CD4-positive, alpha-beta T cell (primary cell): ENCODE data around the gene INPP4B. TPM values are rescaled to one million over a fixed set of nuclear protein-coding genes. Genes with fewer than 3 reads are reported as not detected.

ENCODE experiments used
- ATAC-seq: fragments of 200-7000 bp; cut with Tn5 transposase; one replicate; pipeline ENCODE4 v1.10.0; 2022; ENCODE audit warnings: mild to moderate bottlenecking; ENCODE audit not compliant: poor library complexity
- CTCF ChIA-PET: fragments of 350-600 bp; sonication (Branson Sonifier 250); formaldehyde crosslinking; loops from one replicate; lab custom pipeline; 2021; ENCODE audit warnings: antibody characterized with exemption, inconsistent platforms; lab: Charles Lee
- POLR2A ChIA-PET: fragments of 350-600 bp; sonication (Branson Sonifier 250); formaldehyde crosslinking; loops from one replicate; lab custom pipeline; 2021; ENCODE audit warnings: antibody characterized with exemption, inconsistent platforms; lab: Charles Lee
- DNase-seq, 14 experiments: peaks; one replicate each; pipeline ENCODE4 v3.0.0-alpha.2; 2013 to 2020; ENCODE audit warnings: mixed read lengths in 2 of 14
- H3K27ac ChIP-seq, 2 donors: one replicate each; pipeline versions ENCODE4 v1.5.1 to v1.7.0; 2013; ENCODE audit warnings: low read length in 2 of 2, low read depth in 1 of 2, mild to moderate bottlenecking in 1 of 2
- H3K27me3 ChIP-seq, 2 experiments: 1 replicate in 1 of 2; 2 replicates in 1 of 2; pipeline versions ENCODE4 v1.6.1 to v1.7.0; 2013; ENCODE audit warnings: low read length in 2 of 2, control low read depth in 1 of 2, mild to moderate bottlenecking in 1 of 2, moderate library complexity in 1 of 2; ENCODE audit not compliant: insufficient read depth in 2 of 2, control insufficient read depth in 1 of 2
- H3K36me3 ChIP-seq: one replicate; pipeline ENCODE4 v1.6.1; 2013; ENCODE audit warnings: low read length, control low read depth; ENCODE audit not compliant: insufficient read depth
- H3K4me1 ChIP-seq: one replicate; pipeline ENCODE4 v1.6.1; 2013; ENCODE audit warnings: low read length, control low read depth; ENCODE audit not compliant: insufficient read depth
- H3K4me3 ChIP-seq: one replicate; pipeline ENCODE4 v1.5.1; 2013; ENCODE audit warnings: mild to moderate bottlenecking, low read length, moderate library complexity
- H3K9me3 ChIP-seq, 2 experiments: 1 replicate in 1 of 2; 2 replicates in 1 of 2; pipeline versions ENCODE4 v1.6.1 to v1.7.0; 2013; ENCODE audit warnings: low read length in 2 of 2, mild to moderate bottlenecking in 2 of 2, control low read depth in 1 of 2, moderate library complexity in 1 of 2; ENCODE audit not compliant: control insufficient read depth in 1 of 2, insufficient read depth in 1 of 2
- H3K27ac Mint-ChIP-seq: one replicate; pipeline ENCODE4 v1.8.0; 2020; ENCODE audit warnings: mixed read lengths
- H3K27me3 Mint-ChIP-seq: one replicate; pipeline ENCODE4 v1.8.0; 2021; ENCODE audit warnings: mixed read lengths
- H3K36me3 Mint-ChIP-seq: one replicate; pipeline ENCODE4 v1.8.0; 2021; ENCODE audit warnings: low read depth, mixed read lengths
- H3K4me1 Mint-ChIP-seq: one replicate; pipeline ENCODE4 v1.8.0; 2021; ENCODE audit warnings: low read depth, mixed read lengths
- H3K4me3 Mint-ChIP-seq: one replicate; pipeline ENCODE4 v1.8.0; 2020; ENCODE audit warnings: mild to moderate bottlenecking, mixed read lengths
- H3K9me3 Mint-ChIP-seq: one replicate; pipeline ENCODE4 v1.8.0; 2020; ENCODE audit warnings: mixed read lengths
- intact Hi-C, 2 experiments: fragments of 100-400 bp; cut with DNase I in 1 of 2; cut with micrococcal nuclease in 1 of 2; formaldehyde crosslinking; loops; one replicate each; pipeline versions ENCODE4 v1.15.1 to v1.9.0; 2023 to 2025; cut with DNase I, micrococcal nuclease
- total RNA-seq, 174 experiments: library from RNA in 2 of 174; stranded (reverse) in 2 of 174; gene quantifications; one replicate each; pipeline ENCODE4 v1.2.3 and lab custom pipeline; 2021 to 2026
- TF ChIP-seq, protein P1 (sequence below): fragments of 200-600 bp; IDR thresholded peaks from one replicate; pipeline ENCODE4 v1.8.0; 2022; ENCODE audit warnings: antibody characterized with exemption, mild to moderate bottlenecking

Gene INPP4B
- total RNA-seq, 2 experiments from 2014 or later, result 50.7 to 53.8 TPM

DNA sequence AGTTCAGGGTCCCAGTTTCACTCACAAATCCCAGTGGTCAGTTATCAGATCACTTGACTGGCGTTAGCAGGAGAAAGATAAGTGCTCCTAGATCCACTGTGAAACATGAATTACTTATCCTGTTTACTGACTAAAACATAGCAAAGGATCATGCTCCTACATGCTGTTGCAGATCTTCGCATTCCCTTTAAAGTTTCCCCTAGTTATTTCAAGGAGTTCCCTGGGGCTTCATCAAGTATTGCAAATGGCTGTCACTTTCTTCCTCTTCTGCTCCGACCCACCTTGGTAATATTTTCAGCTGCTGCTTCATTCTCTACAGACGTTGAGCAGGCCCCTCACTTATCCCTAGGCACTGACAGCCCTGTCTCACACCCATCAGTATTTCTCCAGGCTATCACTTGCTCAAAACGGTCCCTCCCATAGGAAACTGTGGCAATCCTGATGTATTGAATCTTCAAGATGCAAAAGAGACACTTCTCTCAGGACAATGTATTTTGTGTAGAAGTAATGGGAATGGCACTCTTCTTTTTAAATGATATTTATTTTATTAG is 466.0 kb downstream of the INPP4B start:
- ATAC-seq, result no peak
- ChIA-PET POLR2A (interaction anchor here (1.2 to 2.8 kb wide), 6 partner anchors 8 to 187 kb away, joined by 3 to 21 read pairs (median 12); no protein-coding TSS in a partner anchor), CTCF (interaction anchor here (2.3 kb wide), 1 partner anchor 24 kb away, joined by 9 read pairs; no protein-coding TSS in a partner anchor)
- intact Hi-C loops, result no loop called here
- TF ChIP-seq, protein P1, sequence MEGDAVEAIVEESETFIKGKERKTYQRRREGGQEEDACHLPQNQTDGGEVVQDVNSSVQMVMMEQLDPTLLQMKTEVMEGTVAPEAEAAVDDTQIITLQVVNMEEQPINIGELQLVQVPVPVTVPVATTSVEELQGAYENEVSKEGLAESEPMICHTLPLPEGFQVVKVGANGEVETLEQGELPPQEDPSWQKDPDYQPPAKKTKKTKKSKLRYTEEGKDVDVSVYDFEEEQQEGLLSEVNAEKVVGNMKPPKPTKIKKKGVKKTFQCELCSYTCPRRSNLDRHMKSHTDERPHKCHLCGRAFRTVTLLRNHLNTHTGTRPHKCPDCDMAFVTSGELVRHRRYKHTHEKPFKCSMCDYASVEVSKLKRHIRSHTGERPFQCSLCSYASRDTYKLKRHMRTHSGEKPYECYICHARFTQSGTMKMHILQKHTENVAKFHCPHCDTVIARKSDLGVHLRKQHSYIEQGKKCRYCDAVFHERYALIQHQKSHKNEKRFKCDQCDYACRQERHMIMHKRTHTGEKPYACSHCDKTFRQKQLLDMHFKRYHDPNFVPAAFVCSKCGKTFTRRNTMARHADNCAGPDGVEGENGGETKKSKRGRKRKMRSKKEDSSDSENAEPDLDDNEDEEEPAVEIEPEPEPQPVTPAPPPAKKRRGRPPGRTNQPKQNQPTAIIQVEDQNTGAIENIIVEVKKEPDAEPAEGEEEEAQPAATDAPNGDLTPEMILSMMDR, result no peak
- Histone ChIP-seq H3K27me3 (no peaks in the 10 kb centered on the region), H3K4me1 (peaks cover 21% of the 10 kb centered on the region), H3K27ac (no peak overlapping the region), H3K9me3 (no peaks in the 10 kb centered on the region), H3K4me3 (no peak overlapping the region), H3K36me3 (peaks cover 21% of the 10 kb centered on the region)
- no peak overlapping the region for H3K4me3 Mint-ChIP-seq
- H3K27me3 Mint-ChIP-seq, result no peaks in the 10 kb centered on the region
- H3K9me3 Mint-ChIP-seq, result no peaks in the 10 kb centered on the region
- H3K4me1 Mint-ChIP-seq, result peaks cover 88% of the 10 kb centered on the region
- H3K27ac Mint-ChIP-seq, result peak overlapping the region; percentile 84
- no peak for DNase-seq
- peaks cover 59% of the 10 kb centered on the region for H3K36me3 Mint-ChIP-seq

DNA sequence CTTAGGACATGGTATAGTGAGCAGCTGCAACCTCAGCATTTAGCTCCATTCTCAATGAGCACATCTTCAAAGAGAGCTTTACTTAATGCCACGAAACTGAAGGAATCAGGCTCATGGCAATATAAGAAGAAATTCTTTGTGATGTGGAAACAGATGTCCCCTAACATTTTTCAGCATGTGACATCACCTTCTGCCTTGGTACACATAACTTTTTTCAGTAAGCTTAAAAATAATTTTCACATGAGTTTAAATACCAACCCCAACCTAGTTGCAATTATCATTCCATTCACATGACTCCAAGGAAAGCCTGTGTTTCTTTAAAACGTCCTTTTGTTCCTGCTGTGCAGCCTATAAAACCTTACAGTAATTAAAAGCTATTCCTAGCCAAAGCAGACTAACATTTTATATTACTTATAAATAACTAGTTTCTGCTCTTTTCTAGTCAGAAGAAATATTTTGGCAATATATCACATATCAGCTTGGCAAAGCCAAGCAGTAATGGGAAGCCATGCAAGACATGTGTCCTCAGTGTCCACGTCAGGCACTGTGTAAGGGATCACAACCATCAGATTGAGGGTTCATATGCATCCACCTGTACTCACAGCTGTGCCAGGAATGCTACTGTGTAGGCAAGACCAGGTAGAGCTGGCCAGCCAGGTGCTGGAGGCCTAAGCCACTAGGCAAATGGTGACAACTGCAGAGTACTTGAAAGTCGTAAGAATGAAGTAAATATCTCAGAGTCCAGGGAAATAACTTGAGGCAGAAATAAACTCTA is 466.6 kb downstream of the INPP4B start:
- DNase-seq, result no peak
- H3K27me3 Mint-ChIP-seq, result no peaks in the 10 kb centered on the region
- intact Hi-C loops, result no loop called here
- ATAC-seq, result no peak
- peak overlapping the region; percentile 23 for H3K4me3 Mint-ChIP-seq
- H3K4me1 Mint-ChIP-seq, result peaks cover 90% of the 10 kb centered on the region
- TF ChIP-seq, protein P1, result no peak
- Histone ChIP-seq H3K4me1 (peaks cover 21% of the 10 kb centered on the region), H3K9me3 (no peaks in the 10 kb centered on the region), H3K27me3 (no peaks in the 10 kb centered on the region), H3K4me3 (no peak overlapping the region), H3K36me3 (peaks cover 18% of the 10 kb centered on the region), H3K27ac (no peak overlapping the region)
- POLR2A ChIA-PET, result interaction anchor here (1.1 to 2.8 kb wide), 11 partner anchors 9 to 324 kb away, joined by 3 to 21 read pairs (median 9); no protein-coding TSS in a partner anchor
- H3K27ac Mint-ChIP-seq, result peak overlapping the region; percentile 84
- CTCF ChIA-PET, result interaction anchor here (0.8 to 2.3 kb wide), 10 partner anchors 9 to 188 kb away, joined by 3 to 9 read pairs (median 4); no protein-coding TSS in a partner anchor
- peaks cover 56% of the 10 kb centered on the region for H3K36me3 Mint-ChIP-seq
- H3K9me3 Mint-ChIP-seq, result no peaks in the 10 kb centered on the region

DNA sequence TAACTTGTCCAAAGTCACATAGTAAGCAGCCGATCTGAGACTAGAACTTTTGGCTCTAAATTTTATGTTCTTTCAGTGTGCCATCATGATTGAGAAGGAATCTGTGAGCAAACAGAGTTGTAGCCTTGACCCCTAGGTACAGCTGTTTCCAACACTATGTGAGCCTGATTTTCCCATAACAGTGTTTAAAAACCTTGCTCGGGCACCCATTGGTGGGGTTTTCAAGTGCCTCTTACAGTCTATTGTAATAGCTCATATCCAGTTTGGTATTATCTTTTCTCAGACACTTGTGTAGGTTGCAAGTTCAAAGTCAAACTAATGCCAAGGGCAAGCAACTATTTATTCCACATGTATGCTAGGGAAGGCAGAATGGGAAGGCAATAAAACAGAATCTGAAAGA is 467.9 kb downstream of the INPP4B start:
- H3K4me1 ChIP-seq, result peaks cover 18% of the 10 kb centered on the region
- Mint-ChIP-seq H3K27ac (peak overlapping the region; percentile 84), H3K27me3 (no peaks in the 10 kb centered on the region), H3K4me3 (peak overlapping the region; percentile 81), H3K36me3 (peaks cover 44% of the 10 kb centered on the region), H3K4me1 (peaks cover 90% of the 10 kb centered on the region), H3K9me3 (no peaks in the 10 kb centered on the region)
- ATAC-seq (no peak), DNase-seq (no peak)
- TF ChIP-seq, protein P1, result no peak
- no peaks in the 10 kb centered on the region for H3K27me3 ChIP-seq
- peaks cover 15% of the 10 kb centered on the region for H3K36me3 ChIP-seq
- no peaks in the 10 kb centered on the region for H3K9me3 ChIP-seq
- intact Hi-C loops, result no loop called here
- POLR2A ChIA-PET, result interaction anchor here (0.8 to 2.8 kb wide), 11 partner anchors 8 to 189 kb away, joined by 3 to 21 read pairs (median 9); no protein-coding TSS in a partner anchor
- no peak overlapping the region for H3K27ac ChIP-seq
- peak overlapping the region; percentile 1 for H3K4me3 ChIP-seq
- CTCF ChIA-PET, result interaction anchor here (1.1 to 2.3 kb wide), 7 partner anchors 10 to 189 kb away, joined by 3 to 9 read pairs (median 6); no protein-coding TSS in a partner anchor
